Adipocyte (in vitro differentiated cells): ENCODE data around the gene CASP9.
"Not testable (repeated sequence)": the region's sequence is repeated elsewhere in the genome, so short reads cannot be mapped to it uniquely, and the experiment has no call there.

Source experiments
- DNase-seq: peaks from one replicate; pipeline ENCODE4 v3.0.0-alpha.2; 2015; ENCODE audit warnings: low read depth
- H3K27me3 ChIP-seq: replicated peaks from 2 replicates; pipeline ENCODE4 v1.7.0; 2013; ENCODE audit warnings: mild to moderate bottlenecking, low read length, moderate library complexity; ENCODE audit not compliant: control insufficient read depth, insufficient read depth
- H3K36me3 ChIP-seq: 2 replicates; pipeline ENCODE4 v1.7.0; 2013; ENCODE audit warnings: low read length, mild to moderate bottlenecking, moderate library complexity; ENCODE audit not compliant: control insufficient read depth, insufficient read depth, severe bottlenecking
- H3K4me1 ChIP-seq: 2 replicates; pipeline ENCODE4 v1.7.0; 2013; ENCODE audit warnings: mild to moderate bottlenecking, low read length, moderate library complexity; ENCODE audit not compliant: control insufficient read depth, insufficient read depth
- H3K4me3 ChIP-seq: 2 replicates; pipeline ENCODE4 v1.7.0; 2013; ENCODE audit warnings: mild to moderate bottlenecking, low read length, moderate library complexity
- H3K9ac ChIP-seq: 2 replicates; pipeline ENCODE4 v1.7.0; 2013; ENCODE audit warnings: mild to moderate bottlenecking, low read length, moderate library complexity
- H3K9me3 ChIP-seq: 2 replicates; pipeline ENCODE4 v1.7.0; 2013; ENCODE audit warnings: mild to moderate bottlenecking, low read length, moderate library complexity; ENCODE audit not compliant: control insufficient read depth

Gene CASP9

DNA sequence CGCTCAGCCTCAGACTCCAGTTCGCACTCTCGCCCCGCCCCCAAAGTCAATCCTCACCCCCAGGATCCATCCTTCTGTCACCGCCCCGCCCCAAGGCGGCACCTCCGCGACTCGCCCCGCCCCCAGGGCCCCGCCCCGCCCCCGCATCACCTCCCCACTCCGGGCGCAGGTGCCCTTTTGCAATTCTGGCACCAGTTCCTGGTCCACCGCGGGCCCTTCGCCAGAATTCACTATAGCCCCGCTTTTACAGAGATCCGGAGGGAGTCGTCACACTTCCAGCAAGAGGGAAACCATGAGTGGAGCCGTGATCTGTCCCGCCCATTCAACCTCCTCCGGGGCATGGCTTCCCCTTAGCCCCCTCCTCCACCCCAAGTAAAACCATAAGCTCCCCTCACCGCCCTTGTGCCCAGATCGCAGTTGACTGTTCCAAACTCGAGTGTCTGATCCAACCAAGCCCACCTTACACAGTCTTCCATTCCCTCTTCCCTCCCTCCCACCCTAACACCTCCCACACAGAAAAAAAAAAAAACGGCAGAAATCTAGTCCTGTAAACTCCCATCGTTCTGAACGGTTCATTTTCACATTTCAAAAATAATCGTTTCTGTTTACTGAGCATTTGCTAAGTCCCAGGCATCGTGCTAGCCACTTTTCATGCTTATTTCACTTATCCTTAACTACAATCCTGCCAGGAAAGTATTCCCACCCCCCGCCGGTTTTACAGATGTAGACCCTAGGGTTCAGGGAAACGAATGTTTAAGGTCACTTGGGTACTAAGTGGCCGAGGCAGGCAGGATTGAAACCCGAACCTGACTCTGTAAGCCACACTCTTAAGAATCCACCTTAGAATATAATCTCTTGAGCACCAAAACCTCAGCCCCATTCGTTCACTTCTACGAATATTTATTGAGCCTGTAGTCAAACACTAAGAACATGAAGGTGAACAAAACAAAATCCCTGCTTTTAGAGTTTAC, 1.3 kb upstream of the CASP9 start:
- Histone ChIP-seq H3K9me3 (no peaks in the 10 kb centered on the region), H3K4me1 (peaks cover 29% of the 10 kb centered on the region), H3K36me3 (peaks cover under 1% of the 10 kb centered on the region), H3K27me3 (no peaks in the 10 kb centered on the region), H3K4me3 (peak overlapping the region; percentile 87), H3K9ac (peak overlapping the region; percentile 62)
- no peak for DNase-seq

- Histone ChIP-seq H3K9me3 (no peaks in the 10 kb centered on the region), H3K36me3 (no peaks in the 10 kb centered on the region), H3K9ac (peak overlapping the region; percentile 78), H3K4me1 (peaks cover 29% of the 10 kb centered on the region), H3K27me3 (no peaks in the 10 kb centered on the region), H3K4me3 (peak overlapping the region; percentile 80)
- DNase-seq, result peak; percentile 100
These were observed 451 bp upstream of the CASP9 start for GRCh38 chr1:15524283-15525049.

DNA sequence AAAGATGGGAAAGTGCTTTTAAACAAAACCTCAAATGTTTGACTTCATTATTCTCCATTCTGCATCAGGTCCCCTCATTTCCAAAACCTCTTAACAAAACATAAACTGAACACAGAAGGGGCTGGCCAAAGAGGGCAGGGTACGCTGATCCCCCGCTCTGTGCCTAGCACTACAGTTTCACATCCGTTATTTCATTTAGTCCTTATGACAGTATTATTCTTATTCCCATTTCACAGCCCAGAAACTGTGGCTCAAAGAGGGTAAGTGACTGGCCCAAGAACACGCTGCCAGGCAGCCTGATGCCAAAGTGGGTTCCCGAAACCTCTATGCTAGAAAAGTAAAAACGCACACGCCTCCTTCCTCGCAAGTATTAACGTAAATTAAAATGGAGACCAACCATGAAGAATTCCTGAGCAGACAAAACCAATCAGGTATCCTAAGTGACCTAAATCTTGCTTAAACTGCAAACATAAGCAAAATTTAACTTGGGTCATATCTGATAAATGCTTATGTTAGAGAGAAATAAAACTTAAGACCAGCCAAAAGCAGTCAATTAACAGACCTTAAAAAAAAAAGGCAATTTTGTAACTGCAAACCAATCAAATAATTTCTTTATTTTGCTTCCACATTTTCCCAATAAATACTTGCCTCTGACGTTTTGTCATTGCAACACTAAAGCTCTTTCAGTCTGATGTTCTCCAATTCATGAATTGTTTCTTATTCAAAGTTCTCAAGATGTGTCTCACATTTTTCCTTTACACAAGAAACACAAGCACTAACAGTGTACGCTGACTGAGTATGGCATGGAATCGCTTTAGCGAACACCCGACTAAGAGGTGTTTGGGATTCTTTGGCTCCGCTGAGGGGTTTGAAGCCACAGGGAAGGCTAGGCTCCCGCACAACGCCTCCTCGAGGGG, 653 bp downstream of the CASP9 start:
- peak; percentile 83 for DNase-seq
- Histone ChIP-seq H3K4me3 (peak overlapping the region; percentile 88), H3K36me3 (no peaks in the 10 kb centered on the region), H3K4me1 (peaks cover 29% of the 10 kb centered on the region), H3K27me3 (no peaks in the 10 kb centered on the region), H3K9ac (peak overlapping the region; percentile 85), H3K9me3 (no peaks in the 10 kb centered on the region)

DNA sequence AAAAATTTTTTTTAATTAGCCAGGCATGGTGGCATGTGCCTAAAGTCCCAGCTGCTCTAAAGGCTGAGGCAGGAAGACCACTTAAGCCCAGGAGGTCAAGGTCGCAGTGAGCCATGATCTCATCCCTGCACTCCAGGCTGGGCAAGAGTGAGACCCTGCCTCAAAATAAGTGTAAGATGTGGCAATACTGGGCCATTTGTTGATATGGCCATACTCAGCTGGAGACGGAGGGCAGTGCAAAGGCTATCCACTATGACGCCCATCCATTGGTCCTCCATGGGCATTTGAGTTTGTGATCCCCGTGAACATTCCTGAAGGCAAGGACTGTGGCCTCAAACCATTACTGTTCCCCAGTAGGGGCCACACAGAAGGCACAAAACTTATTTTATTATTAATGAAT, 1.5 kb downstream of the CASP9 start:
- no peak overlapping the region for H3K9ac ChIP-seq
- H3K36me3 ChIP-seq, result no peaks in the 10 kb centered on the region
- H3K4me1 ChIP-seq, result peaks cover 21% of the 10 kb centered on the region
- DNase-seq, result no peak
- no peaks in the 10 kb centered on the region for H3K9me3 ChIP-seq
- H3K4me3 ChIP-seq, result no peak overlapping the region
- H3K27me3 ChIP-seq, result no peaks in the 10 kb centered on the region

- peaks cover 18% of the 10 kb centered on the region for H3K4me1 ChIP-seq
- H3K27me3 ChIP-seq, H3K9me3 ChIP-seq, H3K4me3 ChIP-seq, DNase-seq, H3K9ac ChIP-seq, H3K36me3 ChIP-seq: not testable (repeated sequence)
These were observed 2.7 kb downstream of the CASP9 start for GRCh38 chr1:15521206-15521906.

DNA sequence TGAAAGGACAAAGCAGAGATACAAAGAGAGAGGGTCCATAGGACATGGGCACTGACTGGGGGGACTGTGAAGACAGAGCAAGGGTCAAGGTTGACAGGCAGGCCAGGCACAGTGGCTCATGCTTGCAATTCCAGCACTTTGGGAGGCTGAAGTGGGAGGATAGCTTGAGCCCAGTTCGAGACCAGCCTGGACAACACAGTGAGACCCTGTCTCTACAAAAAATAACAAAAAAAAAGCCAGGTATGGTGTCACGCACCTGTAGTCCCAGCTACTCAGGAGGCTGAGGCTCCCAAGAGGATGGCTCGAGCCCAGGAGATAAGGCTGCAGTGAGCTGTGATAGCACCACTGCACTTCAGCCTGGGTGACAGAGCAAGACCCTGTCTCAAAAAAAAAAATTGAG, 4.4 kb downstream of the CASP9 start:
- no peaks in the 10 kb centered on the region for H3K9me3 ChIP-seq
- H3K4me3 ChIP-seq, result no peak overlapping the region
- peaks cover 10% of the 10 kb centered on the region for H3K36me3 ChIP-seq
- no peaks in the 10 kb centered on the region for H3K27me3 ChIP-seq
- DNase-seq, result no peak
- no peak overlapping the region for H3K9ac ChIP-seq
- peaks cover 6% of the 10 kb centered on the region for H3K4me1 ChIP-seq

DNA sequence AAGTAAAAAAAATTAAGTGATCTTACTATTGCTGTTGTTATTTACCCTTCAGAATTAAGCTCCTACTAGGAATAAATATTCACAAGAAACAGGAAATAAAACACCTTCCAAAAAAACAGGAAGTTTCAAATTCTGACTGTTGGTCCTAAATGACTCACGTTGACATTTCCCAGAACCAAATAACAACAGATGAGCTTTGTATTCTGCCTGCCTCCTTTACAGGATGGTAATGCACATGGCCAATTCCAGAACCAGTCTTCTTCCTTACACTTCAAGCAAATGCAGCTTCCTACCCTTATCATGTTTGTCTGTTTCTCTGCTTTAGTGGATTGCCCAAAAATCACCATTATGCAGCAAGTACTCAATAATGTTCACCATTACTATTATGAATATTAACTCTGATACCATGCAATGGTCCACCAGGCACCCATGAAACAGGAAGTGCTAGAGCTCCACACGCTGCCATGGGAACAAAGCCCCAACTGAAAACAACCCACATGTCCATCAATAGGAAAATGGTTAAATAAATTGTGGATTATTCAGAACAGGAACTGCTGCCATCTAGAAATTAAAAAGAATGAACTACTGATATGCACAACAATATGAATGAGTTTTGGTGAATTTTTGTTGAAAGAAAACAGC, 8.9 kb downstream of the CASP9 start:
- no peak overlapping the region for H3K9ac ChIP-seq
- no peak for DNase-seq

DNA sequence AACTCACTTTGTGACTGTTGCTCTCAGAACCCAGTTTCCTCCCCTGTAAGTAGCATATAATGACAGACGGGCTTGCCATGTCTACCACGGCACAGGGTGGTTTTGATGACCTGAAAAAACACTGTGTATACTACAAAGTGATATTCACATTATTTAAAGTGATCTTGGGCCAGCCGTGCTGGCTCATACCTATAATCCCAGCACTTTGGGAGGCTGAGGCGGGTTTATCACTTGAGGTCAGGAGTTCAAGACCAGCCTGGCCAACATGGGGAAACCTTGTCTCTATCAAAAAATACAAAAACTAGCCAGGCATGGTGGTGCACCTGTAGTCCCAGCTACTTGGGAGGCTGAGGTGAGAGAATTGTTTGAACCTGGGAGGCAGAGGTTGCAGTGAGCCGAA, 9.5 kb downstream of the CASP9 start:
- H3K4me1 ChIP-seq, H3K36me3 ChIP-seq, H3K9ac ChIP-seq, H3K9me3 ChIP-seq, DNase-seq, H3K27me3 ChIP-seq, H3K4me3 ChIP-seq: not testable (repeated sequence)

More for the DNA sequence above, 8.9 kb downstream of the CASP9 start:
- Histone ChIP-seq H3K36me3 (peaks cover 10% of the 10 kb centered on the region), H3K9me3 (no peaks in the 10 kb centered on the region), H3K4me1 (no peaks in the 10 kb centered on the region), H3K4me3 (no peak overlapping the region), H3K27me3 (no peaks in the 10 kb centered on the region)

GRCh38 chr1:15513919-15514318, 10.1 kb downstream of the CASP9 start:
- peaks cover 10% of the 10 kb centered on the region for H3K36me3 ChIP-seq
- no peaks in the 10 kb centered on the region for H3K4me1 ChIP-seq
- H3K9ac ChIP-seq, result no peak overlapping the region
- no peaks in the 10 kb centered on the region for H3K9me3 ChIP-seq
- no peaks in the 10 kb centered on the region for H3K27me3 ChIP-seq
- no peak for DNase-seq
- H3K4me3 ChIP-seq, result no peak overlapping the region

DNA sequence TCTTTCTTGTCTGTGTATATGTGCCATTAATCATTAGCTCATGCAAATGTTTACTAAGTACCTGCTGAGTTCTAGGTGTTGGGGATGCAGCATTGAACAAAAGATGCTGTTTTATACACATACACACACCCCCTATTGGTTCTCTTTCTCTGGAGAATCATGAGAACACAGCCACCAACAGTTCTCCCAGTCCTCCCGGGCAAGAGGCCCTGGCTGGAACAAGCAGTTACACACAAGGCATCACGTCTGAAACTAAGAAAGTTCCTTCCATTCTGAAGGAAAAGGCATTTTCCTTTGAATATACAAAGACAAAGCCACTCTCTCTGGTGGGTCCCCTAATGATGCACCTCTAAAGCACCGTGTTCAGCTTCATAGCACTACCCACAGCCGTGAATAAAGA, 10.8 kb downstream of the CASP9 start:
- Histone ChIP-seq H3K4me1 (no peaks in the 10 kb centered on the region), H3K9ac (no peak overlapping the region), H3K4me3 (no peak overlapping the region), H3K36me3 (peaks cover 10% of the 10 kb centered on the region), H3K9me3 (no peaks in the 10 kb centered on the region), H3K27me3 (no peaks in the 10 kb centered on the region)
- DNase-seq, result no peak
